HepG2 (cell line): ENCODE data around the gene PGK2. TPM values are rescaled to one million over a fixed set of nuclear protein-coding genes. Genes with fewer than 3 reads are reported as not detected.

Experiments
- ATAC-seq: fragments of 200-7000 bp; cut with Tn5 transposase; 3 replicates; pipeline ENCODE4 v1.9.1; 2020; ENCODE audit warnings: mild to moderate bottlenecking, moderate library complexity
- BruUV-seq: library from RNA; stranded (reverse); fragments of 400-500 nt; replicated peaks from 2 replicates; lab custom pipeline; 2021; lab: Mats Ljungman, UMichigan
- CTCF ChIA-PET: fragments of 300-600 bp; formaldehyde crosslinking; extraction: SDS; loops from one replicate; lab custom pipeline; 2021; ENCODE audit warnings: low total read pairs, inconsistent platforms, low intra/inter-chr PET ratio; lab: Yijun Ruan, JAX
- POLR2A ChIA-PET: fragments of 350-600 bp; sonication (Branson Sonifier 250); formaldehyde crosslinking; loops from one replicate; lab custom pipeline; 2020; ENCODE audit warnings: antibody characterized with exemption, inconsistent platforms; lab: Yijun Ruan, JAX
- DNase-seq: peaks from one replicate; pipeline ENCODE4 v3.0.0-alpha.2; 2015; ENCODE audit warnings: low spot score
- FAIRE-seq: peaks from 3 replicates; lab custom pipeline; 2011; peaks lifted over from hg19 to GRCh38; lab: Jason Lieb, UNC
- H2AFZ ChIP-seq: one replicate; pipeline ENCODE4 v1.6.1; 2011; ENCODE audit warnings: low read length, inconsistent platforms
- H3K27ac ChIP-seq: fragments of 300-600 bp; 3 replicates; pipeline ENCODE4 v1.8.0; 2011; ENCODE audit warnings: mixed run types, mild to moderate bottlenecking, mixed read lengths, low read length, inconsistent platforms; ENCODE audit not compliant: insufficient read depth; ENCODE audit errors: extremely low read length
- H3K27me3 ChIP-seq, 2 experiments: fragments of 200-600 bp in 1 of 2; 2 replicates in 1 of 2; 3 replicates in 1 of 2; pipeline versions ENCODE4 v1.6.0 to v1.8.0; 2011; ENCODE audit warnings: low read length in 2 of 2, mild to moderate bottlenecking in 2 of 2, moderate library complexity in 2 of 2, inconsistent platforms in 1 of 2; ENCODE audit not compliant: insufficient read depth in 2 of 2, control insufficient read depth in 1 of 2
- H3K36me3 ChIP-seq, 2 experiments: fragments of 200-600 bp in 1 of 2; replicated peaks in 1 of 2; 2 replicates in 1 of 2; 3 replicates in 1 of 2; pipeline versions ENCODE4 v1.5.1 to v1.8.0; 2011; ENCODE audit warnings: low read length in 2 of 2, inconsistent platforms in 1 of 2; ENCODE audit not compliant: insufficient read depth in 2 of 2, control insufficient read depth in 1 of 2
- H3K4me1 ChIP-seq: 2 replicates; pipeline ENCODE4 v1.5.1; 2012; ENCODE audit warnings: low read length, inconsistent platforms; ENCODE audit not compliant: insufficient read depth
- H3K4me2 ChIP-seq: 2 replicates; pipeline ENCODE4 v1.6.0; 2011; ENCODE audit warnings: low read depth, low read length, inconsistent platforms
- H3K4me3 ChIP-seq, 3 experiments: fragments of 200-600 bp in 1 of 3; sonication (generic), shearing (Covaris generic) in 1 of 3; replicated peaks in 1 of 3; 2 replicates each; pipeline ENCODE4 v1.5.1; 2011 to 2016; ENCODE audit warnings: low read length in 3 of 3, inconsistent platforms in 2 of 3, low read depth in 2 of 3, mild to moderate bottlenecking in 2 of 3, control low read depth in 1 of 3, mixed read lengths in 1 of 3; ENCODE audit not compliant: insufficient read depth in 1 of 3
- H3K79me2 ChIP-seq: one replicate; pipeline ENCODE4 v1.6.1; 2011; ENCODE audit warnings: low read length, inconsistent platforms; ENCODE audit not compliant: insufficient read depth
- H3K9ac ChIP-seq: 2 replicates; pipeline ENCODE4 v1.6.0; 2011; ENCODE audit warnings: mild to moderate bottlenecking, low read depth, low read length, inconsistent platforms; ENCODE audit not compliant: insufficient read depth
- H3K9me3 ChIP-seq: 2 replicates; pipeline ENCODE4 v1.5.1; 2012; ENCODE audit warnings: mild to moderate bottlenecking, low read length
- H4K20me1 ChIP-seq: 2 replicates; pipeline ENCODE4 v1.6.0; 2011; ENCODE audit warnings: inconsistent platforms, mild to moderate bottlenecking, low read length, moderate library complexity; ENCODE audit not compliant: insufficient read depth
- JUNB ChIP-seq: sonication (generic); formaldehyde crosslinking; IDR thresholded peaks from 2 replicates; pipeline ENCODE4 v1.8.0; 2022; ENCODE audit warnings: missing genetic modification reagents, mild to moderate bottlenecking, borderline replicate concordance
- NFYC ChIP-seq: IDR thresholded peaks from 2 replicates; pipeline ENCODE4 v1.6.1; 2016; ENCODE audit warnings: missing genetic modification reagents, missing compliant biosample characterization
- PCBP2 ChIP-seq: fragments of 200-400 bp; formaldehyde crosslinking; optimal IDR thresholded peaks from 2 replicates; pipeline ENCODE3; 2018; ENCODE audit warnings: low read length, low read depth; ENCODE audit not compliant: poor library complexity, severe bottlenecking
- PITX1 ChIP-seq: sonication (generic); formaldehyde crosslinking; IDR thresholded peaks from 2 replicates; pipeline ENCODE4 v1.5.1; 2020; ENCODE audit warnings: mild to moderate bottlenecking, missing genetic modification reagents
- REL ChIP-seq: sonication (generic); formaldehyde crosslinking; conservative IDR thresholded peaks from 2 replicates; pipeline ENCODE4 v1.8.0; 2022; ENCODE audit warnings: mild to moderate bottlenecking, missing genetic modification reagents, moderate library complexity
- REPIN1 ChIP-seq: sonication (generic); formaldehyde crosslinking; IDR thresholded peaks from 2 replicates; pipeline ENCODE4 v1.8.0; 2022; ENCODE audit warnings: missing genetic modification reagents, low read depth, mild to moderate bottlenecking, borderline replicate concordance
- SMARCC2 ChIP-seq: fragments of 450-650 bp; IDR thresholded peaks from 2 replicates; pipeline ENCODE4 v1.6.1; 2017; ENCODE audit warnings: antibody characterized with exemption, mild to moderate bottlenecking
- SOX5 ChIP-seq: IDR thresholded peaks from 2 replicates; pipeline ENCODE4 v1.6.1; 2016; ENCODE audit warnings: borderline replicate concordance
- SP4 ChIP-seq: sonication (generic); formaldehyde crosslinking; IDR thresholded peaks from 2 replicates; pipeline ENCODE4 v1.8.1; 2023; ENCODE audit warnings: mild to moderate bottlenecking, missing genetic modification reagents
- TEAD2 ChIP-seq: sonication (generic); formaldehyde crosslinking; IDR thresholded peaks from 2 replicates; pipeline ENCODE4 v1.9.0; 2021; ENCODE audit warnings: missing genetic modification reagents
- TOPORS ChIP-seq: sonication (generic); formaldehyde crosslinking; IDR thresholded peaks from 2 replicates; pipeline ENCODE4 v1.8.0; 2023; ENCODE audit warnings: mild to moderate bottlenecking, missing genetic modification reagents
- ZFP62 ChIP-seq: sonication (generic); formaldehyde crosslinking; IDR thresholded peaks from 2 replicates; pipeline ENCODE4 v1.4.0; 2020; ENCODE audit warnings: missing genetic modification reagents
- ZNF292 ChIP-seq: sonication (generic); formaldehyde crosslinking; IDR thresholded peaks from 2 replicates; pipeline ENCODE4 v1.8.1; 2022; ENCODE audit warnings: mild to moderate bottlenecking, low read depth, missing genetic modification reagents, borderline replicate concordance
- ZNF317 ChIP-seq: sonication (generic); formaldehyde crosslinking; IDR thresholded peaks from 2 replicates; pipeline ENCODE4 v1.5.0; 2020; ENCODE audit warnings: mild to moderate bottlenecking, missing genetic modification reagents
- ZNF430 ChIP-seq: sonication (generic); formaldehyde crosslinking; IDR thresholded peaks from 2 replicates; pipeline ENCODE4 v1.9.0; 2021; ENCODE audit warnings: mild to moderate bottlenecking, missing genetic modification reagents
- ZNF446 ChIP-seq: sonication (generic); formaldehyde crosslinking; IDR thresholded peaks from 2 replicates; pipeline ENCODE4 v1.5.0; 2020; ENCODE audit warnings: mild to moderate bottlenecking, missing genetic modification reagents
- ZNF574 ChIP-seq: sonication (generic); formaldehyde crosslinking; IDR thresholded peaks from 2 replicates; pipeline ENCODE4 v1.4.0; 2020; ENCODE audit warnings: missing genetic modification reagents
- ZNF577 ChIP-seq: sonication (generic); formaldehyde crosslinking; IDR thresholded peaks from 2 replicates; pipeline ENCODE4 v1.4.0; 2020; ENCODE audit warnings: mild to moderate bottlenecking, low read depth, missing genetic modification reagents, borderline replicate concordance
- ZSCAN20 ChIP-seq: sonication (generic); formaldehyde crosslinking; IDR thresholded peaks from 2 replicates; pipeline ENCODE4 v1.4.0; 2020; ENCODE audit warnings: missing genetic modification reagents, mild to moderate bottlenecking, borderline replicate concordance
- ZXDC ChIP-seq: sonication (generic); formaldehyde crosslinking; IDR thresholded peaks from 2 replicates; pipeline ENCODE4 v1.5.0; 2020; ENCODE audit warnings: mild to moderate bottlenecking, missing genetic modification reagents
- WGBS: methylation state at CpG from one replicate; pipeline ENCODE4 v1.1.6; 2017; ENCODE audit warnings: low lambda C conversion rate; 5-methylcytosine and 5-hydroxymethylcytosine counted together
- in situ Hi-C: cut with HindIII; loops from 2 replicates; pipeline ENCODE4 v1.10.0; 2017; ENCODE audit warnings: low pct_unique_long_range_greater_than_20kb; ENCODE audit not compliant: extremely low pct_ligation_motif_present
- intact Hi-C: fragments of 100-400 bp; cut with micrococcal nuclease; formaldehyde crosslinking; loops from one replicate; pipeline ENCODE4 v1.10.0; 2022; ENCODE audit not compliant: unreplicated experiment
- polyA plus RNA-seq, 8 experiments: library from polyadenylated mRNA; depleted of rRNA in 3 of 8; stranded (reverse) in 7 of 8; unstranded in 1 of 8; fragments of >200 nt; fragmentation: Illumina TruSeq in 4 of 8; extraction: Trizol in 4 of 8; gene quantifications; 2 replicates each; pipeline versions ENCODE4 v1.2.1 to v1.2.3, GENCODE V29; 2011 to 2016; ENCODE audit warnings: low read depth in 4 of 8, missing spikeins in 1 of 8, mixed read lengths in 1 of 8; ENCODE audit not compliant: insufficient read depth in 1 of 8
- total RNA-seq, 5 experiments: library from RNA; depleted of rRNA; stranded (reverse); fragments of >200 nt; fragmentation: Illumina TruSeq; extraction: Trizol; gene quantifications; 2 replicates each; pipeline ENCODE4 v1.2.3, GENCODE V29; 2016; ENCODE audit warnings: low read depth in 1 of 5

PGK2 gene
- total and polyA plus RNA-seq, 2 of the 13 experiments (the other 11 are each of a cell fraction or from before 2014, with no cell fraction given): not detected

GRCh38 chr6:49766762-49767161, 20.3 kb downstream of the PGK2 start:
- ATAC-seq: peak; percentile 98
- FAIRE-seq: peak; percentile 94
- POLR2A ChIA-PET: no interaction called here
- Histone ChIP-seq H2AFZ (no peak overlapping the region), H3K4me1 (peaks cover 38% of the 10 kb centered on the region), H3K27me3 (no peaks in the 10 kb centered on the region), H3K27ac (no peak overlapping the region), H3K36me3 (no peaks in the 10 kb centered on the region), H3K4me3 (no peak overlapping the region), H3K4me2 (peak overlapping the region; percentile 30), H3K79me2 (no peaks in the 10 kb centered on the region), H3K9ac (no peak overlapping the region), H4K20me1 (no peaks in the 10 kb centered on the region), H3K9me3 (no peaks in the 10 kb centered on the region)
- intact Hi-C loops: no loop called here
- in situ Hi-C loops: no loop called here
- CTCF ChIA-PET: no interaction called here
- no TSS peak for BruUV-seq
- peak; percentile 86 for DNase-seq
- 0% methylated on average over 2 of the region's 2 CpGs for WGBS
- TF ChIP-seq SMARCC2 (no peak), PITX1 (peak; percentile 64; the same call in 1 of the 2 replicates), ZNF430 (CRISPR knock-in tag) (0 out of 2 replicates have a peak, but pooled peaks have one; percentile 62), ZFP62 (CRISPR knock-in tag) (no peak), NFYC (CRISPR knock-in tag) (no peak), TEAD2 (CRISPR knock-in tag) (no peak), SOX5 (peak; percentile 87), ZNF292 (CRISPR knock-in tag) (peak; percentile 75; the same call in 1 of the 2 replicates), ZXDC (CRISPR knock-in tag) (no peak), ZSCAN20 (CRISPR knock-in tag) (no peak), REPIN1 (CRISPR knock-in tag) (no peak), JUNB (no peak), ZNF577 (CRISPR knock-in tag) (no peak), ZNF317 (no peak), ZNF446 (CRISPR knock-in tag) (no peak), TOPORS (no peak), ZNF574 (CRISPR knock-in tag) (peak; percentile 36; the same call in 1 of the 2 replicates), PCBP2 (no peak), SP4 (CRISPR knock-in tag) (no peak), REL (no peak)
